Measurements from ENCODE around the gene PCCB.

DNA sequence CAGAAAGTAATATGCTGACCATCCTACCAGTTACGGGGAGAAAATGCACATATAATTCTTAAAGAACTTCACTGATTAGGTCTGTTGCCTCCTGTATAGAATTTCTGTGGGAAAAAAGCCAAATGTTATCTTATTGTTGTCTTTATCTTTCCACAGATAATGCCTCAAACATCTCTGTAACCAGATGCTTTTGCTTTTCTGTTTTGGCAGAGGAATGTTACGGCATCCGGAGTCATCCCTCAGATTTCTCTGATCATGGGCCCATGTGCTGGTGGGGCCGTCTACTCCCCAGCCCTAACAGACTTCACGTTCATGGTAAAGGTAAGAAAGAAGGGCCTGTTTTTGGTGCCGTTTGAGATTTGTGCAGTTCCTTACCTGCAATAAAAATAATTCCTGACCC lies 33.5 kb downstream of the PCCB start:
- TF ChIP-seq, protein P1, sequence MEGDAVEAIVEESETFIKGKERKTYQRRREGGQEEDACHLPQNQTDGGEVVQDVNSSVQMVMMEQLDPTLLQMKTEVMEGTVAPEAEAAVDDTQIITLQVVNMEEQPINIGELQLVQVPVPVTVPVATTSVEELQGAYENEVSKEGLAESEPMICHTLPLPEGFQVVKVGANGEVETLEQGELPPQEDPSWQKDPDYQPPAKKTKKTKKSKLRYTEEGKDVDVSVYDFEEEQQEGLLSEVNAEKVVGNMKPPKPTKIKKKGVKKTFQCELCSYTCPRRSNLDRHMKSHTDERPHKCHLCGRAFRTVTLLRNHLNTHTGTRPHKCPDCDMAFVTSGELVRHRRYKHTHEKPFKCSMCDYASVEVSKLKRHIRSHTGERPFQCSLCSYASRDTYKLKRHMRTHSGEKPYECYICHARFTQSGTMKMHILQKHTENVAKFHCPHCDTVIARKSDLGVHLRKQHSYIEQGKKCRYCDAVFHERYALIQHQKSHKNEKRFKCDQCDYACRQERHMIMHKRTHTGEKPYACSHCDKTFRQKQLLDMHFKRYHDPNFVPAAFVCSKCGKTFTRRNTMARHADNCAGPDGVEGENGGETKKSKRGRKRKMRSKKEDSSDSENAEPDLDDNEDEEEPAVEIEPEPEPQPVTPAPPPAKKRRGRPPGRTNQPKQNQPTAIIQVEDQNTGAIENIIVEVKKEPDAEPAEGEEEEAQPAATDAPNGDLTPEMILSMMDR (IDR thresholded peaks at IDR 0.05): no peak
- TF ChIP-seq POLR2A (IDR thresholded peaks at IDR 0.05): no peak
